ENCODE measurements around the gene BPIFA1.

DNA sequence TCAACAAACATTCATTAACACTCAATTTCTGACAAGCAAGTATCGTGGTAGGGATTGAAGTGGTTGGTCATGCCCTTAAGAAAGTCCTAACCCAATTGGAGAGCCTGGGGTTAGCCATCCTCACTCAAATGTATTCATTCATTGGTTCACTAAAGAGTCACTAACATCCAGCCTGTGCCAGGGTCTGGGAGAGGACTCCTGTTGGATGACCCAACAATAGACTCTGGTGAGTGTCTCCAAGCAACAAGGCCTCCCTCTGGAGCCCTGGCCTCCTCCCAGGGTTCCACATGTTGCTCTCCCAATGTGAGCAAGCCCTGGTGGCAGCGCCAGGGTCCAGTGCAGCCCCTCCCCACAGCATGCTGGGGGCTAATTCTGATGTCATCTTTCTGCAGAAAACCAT lies 18.7 kb upstream of the BPIFA1 start, which contains the start of gene BPIFA3:
- TF ChIP-seq, protein P1, sequence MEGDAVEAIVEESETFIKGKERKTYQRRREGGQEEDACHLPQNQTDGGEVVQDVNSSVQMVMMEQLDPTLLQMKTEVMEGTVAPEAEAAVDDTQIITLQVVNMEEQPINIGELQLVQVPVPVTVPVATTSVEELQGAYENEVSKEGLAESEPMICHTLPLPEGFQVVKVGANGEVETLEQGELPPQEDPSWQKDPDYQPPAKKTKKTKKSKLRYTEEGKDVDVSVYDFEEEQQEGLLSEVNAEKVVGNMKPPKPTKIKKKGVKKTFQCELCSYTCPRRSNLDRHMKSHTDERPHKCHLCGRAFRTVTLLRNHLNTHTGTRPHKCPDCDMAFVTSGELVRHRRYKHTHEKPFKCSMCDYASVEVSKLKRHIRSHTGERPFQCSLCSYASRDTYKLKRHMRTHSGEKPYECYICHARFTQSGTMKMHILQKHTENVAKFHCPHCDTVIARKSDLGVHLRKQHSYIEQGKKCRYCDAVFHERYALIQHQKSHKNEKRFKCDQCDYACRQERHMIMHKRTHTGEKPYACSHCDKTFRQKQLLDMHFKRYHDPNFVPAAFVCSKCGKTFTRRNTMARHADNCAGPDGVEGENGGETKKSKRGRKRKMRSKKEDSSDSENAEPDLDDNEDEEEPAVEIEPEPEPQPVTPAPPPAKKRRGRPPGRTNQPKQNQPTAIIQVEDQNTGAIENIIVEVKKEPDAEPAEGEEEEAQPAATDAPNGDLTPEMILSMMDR (conservative IDR thresholded peaks at IDR 0.05; ENCODE audit: low read length) = no peak
- TF ChIP-seq EZH2phosphoT487 (IDR thresholded peaks at IDR 0.05; ENCODE audit: borderline replicate concordance, low read depth, low read length) = no peak

All from OCI-LY7 (cell line).